Astrocyte (in vitro differentiated cells and primary cell): ENCODE data around the gene WDR19. TPM values are rescaled to one million over a fixed set of nuclear protein-coding genes. Genes with fewer than 3 reads are reported as not detected.

Experiments
- DNase-seq: peaks from one replicate; pipeline ENCODE4 v3.0.0-alpha.2; 2010; ENCODE audit warnings: low read depth
- FAIRE-seq: peaks from 2 replicates; lab custom pipeline; 2011; peaks lifted over from hg19 to GRCh38; lab: Jason Lieb, UNC
- H2AFZ ChIP-seq: 2 replicates; pipeline ENCODE4 v1.6.0; 2012; ENCODE audit warnings: low read depth, low read length, inconsistent platforms
- H3K27ac ChIP-seq: 2 replicates; pipeline ENCODE4 v1.5.1; 2011; ENCODE audit warnings: low read depth, low read length, inconsistent platforms
- H3K27me3 ChIP-seq: 2 replicates; pipeline ENCODE4 v1.6.0; 2011; ENCODE audit warnings: low read length, inconsistent platforms; ENCODE audit not compliant: insufficient read depth
- H3K36me3 ChIP-seq: 2 replicates; pipeline ENCODE4 v1.5.1; 2011; ENCODE audit warnings: low read length, inconsistent platforms; ENCODE audit not compliant: insufficient read depth
- H3K4me1 ChIP-seq: 2 replicates; pipeline ENCODE4 v1.5.1; 2011; ENCODE audit warnings: low read length, inconsistent platforms; ENCODE audit not compliant: insufficient read depth
- H3K4me2 ChIP-seq: 2 replicates; pipeline ENCODE4 v1.6.0; 2012; ENCODE audit warnings: low read length, inconsistent platforms
- H3K4me3 ChIP-seq: 2 replicates; pipeline ENCODE4 v1.5.1; 2011; ENCODE audit warnings: low read depth, mild to moderate bottlenecking, low read length, inconsistent platforms; ENCODE audit not compliant: insufficient read depth
- H3K79me2 ChIP-seq: 2 replicates; pipeline ENCODE4 v1.6.0; 2012; ENCODE audit warnings: mild to moderate bottlenecking, low read length, inconsistent platforms; ENCODE audit not compliant: insufficient read depth
- H3K9ac ChIP-seq: 2 replicates; pipeline ENCODE4 v1.6.0; 2012; ENCODE audit warnings: mild to moderate bottlenecking, low read length, inconsistent platforms
- H3K9me3 ChIP-seq: 2 replicates; pipeline ENCODE4 v1.5.1; 2012; ENCODE audit warnings: low read depth, mild to moderate bottlenecking, low read length, inconsistent platforms; ENCODE audit not compliant: insufficient read depth
- H4K20me1 ChIP-seq: 2 replicates; pipeline ENCODE4 v1.6.0; 2012; ENCODE audit warnings: low read length, inconsistent platforms; ENCODE audit not compliant: insufficient read depth
- H3K27ac Mint-ChIP-seq: one replicate; pipeline ENCODE4 v1.8.0; 2021; ENCODE audit warnings: mild to moderate bottlenecking, mixed read lengths; ENCODE audit not compliant: unreplicated experiment
- H3K27me3 Mint-ChIP-seq: one replicate; pipeline ENCODE4 v1.8.0; 2021; ENCODE audit warnings: low read depth, mixed read lengths; ENCODE audit not compliant: unreplicated experiment
- H3K36me3 Mint-ChIP-seq: one replicate; pipeline ENCODE4 v1.8.0; 2021; ENCODE audit warnings: low read depth, mixed read lengths; ENCODE audit not compliant: unreplicated experiment
- H3K4me1 Mint-ChIP-seq: one replicate; pipeline ENCODE4 v1.8.0; 2021; ENCODE audit warnings: low read depth, mixed read lengths; ENCODE audit not compliant: unreplicated experiment
- H3K4me3 Mint-ChIP-seq: one replicate; pipeline ENCODE4 v1.8.0; 2021; ENCODE audit warnings: mild to moderate bottlenecking, moderate library complexity, mixed read lengths; ENCODE audit not compliant: unreplicated experiment
- H3K9me3 Mint-ChIP-seq: one replicate; pipeline ENCODE4 v1.8.0; 2021; ENCODE audit warnings: mild to moderate bottlenecking, mixed read lengths; ENCODE audit not compliant: unreplicated experiment
- EZH2 ChIP-seq: IDR thresholded peaks from 2 replicates; pipeline ENCODE4 v1.6.1; 2012; ENCODE audit warnings: mild to moderate bottlenecking, low read length, inconsistent platforms; ENCODE audit not compliant: insufficient read depth
- total RNA-seq: library from RNA; stranded (reverse); gene quantifications from 2 replicates; pipeline ENCODE4 v1.2.1, GENCODE V29; 2021
- TF ChIP-seq, protein P1 (sequence below): IDR thresholded peaks from 2 replicates; pipeline ENCODE4 v1.5.1; 2011; ENCODE audit warnings: low read depth, mild to moderate bottlenecking, inconsistent platforms, low read length, moderate library complexity; ENCODE audit not compliant: insufficient read depth

The WDR19 gene
- total RNA-seq, 1 donor from 2014 or later: 18.0 TPM

DNA sequence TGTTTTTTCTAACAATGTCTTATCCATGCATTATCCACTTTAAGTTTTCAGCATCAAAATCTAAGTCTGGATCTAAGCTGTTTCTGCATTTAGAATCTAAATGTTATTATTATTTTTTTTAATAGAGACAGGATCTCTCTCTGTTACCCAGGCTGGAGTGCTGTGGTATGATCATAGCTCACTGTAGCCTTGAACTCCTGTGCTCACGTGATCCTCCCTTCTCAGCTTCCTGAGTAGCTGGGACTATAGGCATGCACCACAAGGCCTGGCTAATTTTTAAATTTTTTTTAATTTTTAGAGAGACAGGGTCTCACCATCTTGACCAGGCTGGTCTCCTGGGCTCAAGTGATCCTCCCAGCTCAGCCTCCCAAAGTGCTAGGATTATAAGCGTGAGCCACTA lies 52.7 kb downstream of the WDR19 start:
- Histone ChIP-seq H2AFZ (no peak overlapping the region), H4K20me1 (no peaks in the 10 kb centered on the region), H3K36me3 (no peaks in the 10 kb centered on the region), H3K9ac (no peak overlapping the region), H3K79me2 (no peaks in the 10 kb centered on the region), H3K9me3 (no peaks in the 10 kb centered on the region), H3K4me2 (no peak overlapping the region), H3K27me3 (no peaks in the 10 kb centered on the region), H3K4me3 (no peak overlapping the region), H3K27ac (no peak overlapping the region), H3K4me1 (no peaks in the 10 kb centered on the region)
- DNase-seq (no peak), FAIRE-seq (no peak)
- no peaks in the 10 kb centered on the region for H3K9me3 Mint-ChIP-seq
- H3K27ac Mint-ChIP-seq: no peak overlapping the region
- peaks cover 7% of the 10 kb centered on the region for H3K36me3 Mint-ChIP-seq
- no peak for TF ChIP-seq EZH2
- TF ChIP-seq, protein P1, sequence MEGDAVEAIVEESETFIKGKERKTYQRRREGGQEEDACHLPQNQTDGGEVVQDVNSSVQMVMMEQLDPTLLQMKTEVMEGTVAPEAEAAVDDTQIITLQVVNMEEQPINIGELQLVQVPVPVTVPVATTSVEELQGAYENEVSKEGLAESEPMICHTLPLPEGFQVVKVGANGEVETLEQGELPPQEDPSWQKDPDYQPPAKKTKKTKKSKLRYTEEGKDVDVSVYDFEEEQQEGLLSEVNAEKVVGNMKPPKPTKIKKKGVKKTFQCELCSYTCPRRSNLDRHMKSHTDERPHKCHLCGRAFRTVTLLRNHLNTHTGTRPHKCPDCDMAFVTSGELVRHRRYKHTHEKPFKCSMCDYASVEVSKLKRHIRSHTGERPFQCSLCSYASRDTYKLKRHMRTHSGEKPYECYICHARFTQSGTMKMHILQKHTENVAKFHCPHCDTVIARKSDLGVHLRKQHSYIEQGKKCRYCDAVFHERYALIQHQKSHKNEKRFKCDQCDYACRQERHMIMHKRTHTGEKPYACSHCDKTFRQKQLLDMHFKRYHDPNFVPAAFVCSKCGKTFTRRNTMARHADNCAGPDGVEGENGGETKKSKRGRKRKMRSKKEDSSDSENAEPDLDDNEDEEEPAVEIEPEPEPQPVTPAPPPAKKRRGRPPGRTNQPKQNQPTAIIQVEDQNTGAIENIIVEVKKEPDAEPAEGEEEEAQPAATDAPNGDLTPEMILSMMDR: no peak
- no peak overlapping the region for H3K4me3 Mint-ChIP-seq
- H3K4me1 Mint-ChIP-seq: peaks cover 1% of the 10 kb centered on the region
- no peaks in the 10 kb centered on the region for H3K27me3 Mint-ChIP-seq

DNA sequence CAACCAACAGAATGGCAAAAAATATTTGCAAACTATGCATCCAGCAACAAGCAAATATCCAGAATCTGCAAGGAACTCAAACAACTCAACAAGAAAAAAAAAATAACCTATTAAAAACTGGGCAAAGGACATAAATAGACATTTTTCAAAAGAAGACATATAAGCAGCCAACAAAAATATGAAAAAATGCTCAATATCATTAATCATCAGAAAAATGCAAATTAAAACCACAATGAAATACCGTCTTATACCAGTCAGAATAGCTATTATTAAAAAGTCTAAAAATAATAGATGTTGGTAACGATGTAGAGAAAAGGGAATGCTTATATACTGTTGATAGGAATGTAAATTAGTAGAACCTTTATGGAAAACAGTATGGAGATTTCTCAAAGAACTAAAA lies 53.4 kb downstream of the WDR19 start:
- peaks cover 1% of the 10 kb centered on the region for H3K4me1 Mint-ChIP-seq
- peak; percentile 46 for DNase-seq

DNA sequence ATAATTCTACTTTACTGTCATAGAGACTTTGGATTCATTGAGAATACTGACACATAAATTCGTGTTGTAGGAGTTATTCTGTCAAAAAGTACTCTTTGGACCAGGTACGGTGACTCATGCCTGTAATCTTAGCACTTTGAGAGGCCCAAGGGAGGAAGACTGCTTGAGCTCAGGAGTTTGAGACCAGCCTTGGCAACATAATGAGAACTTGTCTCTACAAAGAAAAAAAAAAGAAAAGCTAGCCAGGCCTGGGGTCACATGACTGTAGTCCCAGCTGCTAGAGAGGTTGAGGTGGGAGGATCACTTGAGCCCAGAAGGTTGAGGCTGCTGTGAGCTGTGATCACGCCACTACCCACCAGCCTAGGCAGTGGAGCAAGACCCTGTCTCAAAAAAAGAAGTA lies 54.9 kb downstream of the WDR19 start:
- Mint-ChIP-seq H3K27ac (no peak overlapping the region), H3K36me3 (peaks cover 6% of the 10 kb centered on the region), H3K4me1 (peaks cover 1% of the 10 kb centered on the region), H3K27me3 (no peaks in the 10 kb centered on the region), H3K4me3 (no peak overlapping the region), H3K9me3 (no peaks in the 10 kb centered on the region)
- Histone ChIP-seq H3K36me3 (no peaks in the 10 kb centered on the region), H3K27ac (no peak overlapping the region), H3K9me3 (no peaks in the 10 kb centered on the region), H2AFZ (no peak overlapping the region), H3K4me1 (no peaks in the 10 kb centered on the region), H3K4me3 (no peak overlapping the region), H3K79me2 (no peaks in the 10 kb centered on the region), H4K20me1 (no peaks in the 10 kb centered on the region), H3K9ac (no peak overlapping the region), H3K27me3 (no peaks in the 10 kb centered on the region), H3K4me2 (no peak overlapping the region)
- FAIRE-seq (no peak), DNase-seq (no peak)
- TF ChIP-seq, protein P1: no peak
- TF ChIP-seq EZH2: no peak

More for the DNA sequence above, 53.4 kb downstream of the WDR19 start:
- Histone ChIP-seq H3K4me2 (no peak overlapping the region), H3K4me3 (no peak overlapping the region), H2AFZ (no peak overlapping the region), H4K20me1 (no peaks in the 10 kb centered on the region), H3K79me2 (no peaks in the 10 kb centered on the region), H3K27ac (no peak overlapping the region), H3K9me3 (no peaks in the 10 kb centered on the region), H3K9ac (no peak overlapping the region), H3K4me1 (no peaks in the 10 kb centered on the region), H3K27me3 (no peaks in the 10 kb centered on the region), H3K36me3 (no peaks in the 10 kb centered on the region)
- peaks cover 6% of the 10 kb centered on the region for H3K36me3 Mint-ChIP-seq
- H3K27me3 Mint-ChIP-seq: no peaks in the 10 kb centered on the region
- H3K9me3 Mint-ChIP-seq: no peaks in the 10 kb centered on the region
- TF ChIP-seq, protein P1: no peak
- TF ChIP-seq EZH2: no peak
- no peak overlapping the region for H3K27ac Mint-ChIP-seq
- no peak overlapping the region for H3K4me3 Mint-ChIP-seq
- FAIRE-seq: no peak
